ENCODE results near the gene KAT8. TPM values are rescaled to one million over a fixed set of nuclear protein-coding genes. Genes with fewer than 3 reads are reported as not detected.

The KAT8 gene
- total and polyA plus RNA-seq, 9 of the 15 experiments (the other 6 are each of a cell fraction or from before 2014, with no cell fraction given) = 10.0 to 98.5 (median 76.4) TPM

DNA sequence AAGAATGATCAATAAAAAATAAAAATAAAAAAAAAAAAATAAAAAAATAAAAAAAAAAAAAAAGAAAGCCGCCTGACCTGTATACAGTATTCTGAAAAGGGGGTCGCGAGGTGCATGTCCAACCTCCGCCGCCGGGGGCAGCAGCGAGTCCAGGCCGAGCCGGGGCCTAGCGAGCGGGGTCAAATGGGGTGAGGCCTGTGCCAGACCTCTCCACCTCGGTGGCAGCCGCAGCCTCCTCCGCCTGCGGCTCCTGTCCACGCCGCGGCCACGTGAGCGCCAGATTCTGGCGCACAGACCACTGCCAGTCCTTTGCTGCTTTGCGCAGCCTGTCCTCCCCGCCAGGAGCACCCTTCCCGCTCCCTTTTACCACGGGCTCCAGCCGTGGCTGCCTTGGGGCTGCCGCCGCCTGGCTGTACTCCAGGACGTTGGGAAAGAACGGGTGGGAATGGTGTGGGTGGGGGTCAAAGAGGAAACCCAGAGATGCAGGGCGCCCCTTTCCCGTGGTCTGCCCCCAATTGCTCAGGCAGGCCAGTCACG lies 11.7 kb upstream of the KAT8 start (continued):
- TF ChIP-seq RCOR1 (IDR thresholded peaks at IDR 0.05; ENCODE audit: borderline replicate concordance in 1 of 2, low read depth in 2 of 2, low read length in 2 of 2) = peak in 1 of 2 experiments; percentile 83; a peak in 2 of 4 replicates
- peak; percentile 83; the same call in 1 of the 2 replicates for TF ChIP-seq JUN (IDR thresholded peaks at IDR 0.05; ENCODE audit: borderline replicate concordance, low read depth, low read length)
- TF ChIP-seq JUN (CRISPR knock-in tag; IDR thresholded peaks at IDR 0.05; ENCODE audit: borderline replicate concordance) = no peak
- TF ChIP-seq RBM15 (IDR thresholded peaks at IDR 0.05; ENCODE audit: insufficient read depth, low read length) = no peak
- TF ChIP-seq NFE2L1 (tag; IDR thresholded peaks at IDR 0.05; ENCODE audit: borderline replicate concordance, low read depth) = no peak
- TF ChIP-seq, protein P1, sequence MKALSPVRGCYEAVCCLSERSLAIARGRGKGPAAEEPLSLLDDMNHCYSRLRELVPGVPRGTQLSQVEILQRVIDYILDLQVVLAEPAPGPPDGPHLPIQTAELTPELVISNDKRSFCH (CRISPR knock-in tag; IDR thresholded peaks at IDR 0.05) = no peak
- TF ChIP-seq, protein P1 (tag; IDR thresholded peaks at IDR 0.05) = peak; percentile 38; the same call in 1 of the 2 replicates
- TF ChIP-seq, protein P2, sequence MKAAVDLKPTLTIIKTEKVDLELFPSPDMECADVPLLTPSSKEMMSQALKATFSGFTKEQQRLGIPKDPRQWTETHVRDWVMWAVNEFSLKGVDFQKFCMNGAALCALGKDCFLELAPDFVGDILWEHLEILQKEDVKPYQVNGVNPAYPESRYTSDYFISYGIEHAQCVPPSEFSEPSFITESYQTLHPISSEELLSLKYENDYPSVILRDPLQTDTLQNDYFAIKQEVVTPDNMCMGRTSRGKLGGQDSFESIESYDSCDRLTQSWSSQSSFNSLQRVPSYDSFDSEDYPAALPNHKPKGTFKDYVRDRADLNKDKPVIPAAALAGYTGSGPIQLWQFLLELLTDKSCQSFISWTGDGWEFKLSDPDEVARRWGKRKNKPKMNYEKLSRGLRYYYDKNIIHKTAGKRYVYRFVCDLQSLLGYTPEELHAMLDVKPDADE (conservative IDR thresholded peaks at IDR 0.05; ENCODE audit: control insufficient read depth, low read depth, low read length) = no peak; the same call in 1 of the 2 replicates
- TF ChIP-seq RNF2 (IDR thresholded peaks at IDR 0.05) = peak; percentile 78; the same call in 1 of the 2 replicates
- TF ChIP-seq HNRNPK (IDR thresholded peaks at IDR 0.05; ENCODE audit: low read depth, low read length, poor library complexity, severe bottlenecking) = no peak
- peak; percentile 73 to 79 for TF ChIP-seq NRF1 (conservative IDR thresholded peaks at IDR 0.05 in 1 of 2, IDR thresholded peaks at IDR 0.05 in 1 of 2)
- TF ChIP-seq SIRT6 (IDR thresholded peaks at IDR 0.05; ENCODE audit: low read depth, low read length) = no peak
- no peak for TF ChIP-seq ETS2 (tag; IDR thresholded peaks at IDR 0.05; ENCODE audit: borderline replicate concordance, poor library complexity, severe bottlenecking)
- 0 out of 2 replicates have a peak, but pooled peaks have one; percentile 19 for TF ChIP-seq PTBP1 (IDR thresholded peaks at IDR 0.05; ENCODE audit: low read depth, low read length)
- TF ChIP-seq ZKSCAN1 (IDR thresholded peaks at IDR 0.05; ENCODE audit: low read depth, low read length) = peak; percentile 92
- no peak for TF ChIP-seq CSDE1 (IDR thresholded peaks at IDR 0.05)
- no peak for TF ChIP-seq COPS2 (conservative IDR thresholded peaks at IDR 0.05)
- peak; percentile 70 for TF ChIP-seq DMBX1 (CRISPR knock-in tag; IDR thresholded peaks at IDR 0.05; ENCODE audit: borderline replicate concordance)
- TF ChIP-seq RAD21 (CRISPR knock-in tag; conservative IDR thresholded peaks at IDR 0.05 in 1 of 2, IDR thresholded peaks at IDR 0.05 in 1 of 2) = peak; percentile 38 to 47; a peak in 3 of 4 replicates
- TF ChIP-seq ZNF212 (CRISPR knock-in tag; IDR thresholded peaks at IDR 0.05) = no peak
- TF ChIP-seq, protein P3, sequence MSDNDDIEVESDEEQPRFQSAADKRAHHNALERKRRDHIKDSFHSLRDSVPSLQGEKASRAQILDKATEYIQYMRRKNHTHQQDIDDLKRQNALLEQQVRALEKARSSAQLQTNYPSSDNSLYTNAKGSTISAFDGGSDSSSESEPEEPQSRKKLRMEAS (CRISPR knock-in tag; IDR thresholded peaks at IDR 0.05) = peak; percentile 87
- 0 out of 2 replicates have a peak, but pooled peaks have one; percentile 44 for TF ChIP-seq ZNF583 (CRISPR knock-in tag; IDR thresholded peaks at IDR 0.05)
- TF ChIP-seq FIP1L1 (IDR thresholded peaks at IDR 0.05; ENCODE audit: low read depth, low read length, poor library complexity, severe bottlenecking) = peak; percentile 73
- TF ChIP-seq, protein P4, sequence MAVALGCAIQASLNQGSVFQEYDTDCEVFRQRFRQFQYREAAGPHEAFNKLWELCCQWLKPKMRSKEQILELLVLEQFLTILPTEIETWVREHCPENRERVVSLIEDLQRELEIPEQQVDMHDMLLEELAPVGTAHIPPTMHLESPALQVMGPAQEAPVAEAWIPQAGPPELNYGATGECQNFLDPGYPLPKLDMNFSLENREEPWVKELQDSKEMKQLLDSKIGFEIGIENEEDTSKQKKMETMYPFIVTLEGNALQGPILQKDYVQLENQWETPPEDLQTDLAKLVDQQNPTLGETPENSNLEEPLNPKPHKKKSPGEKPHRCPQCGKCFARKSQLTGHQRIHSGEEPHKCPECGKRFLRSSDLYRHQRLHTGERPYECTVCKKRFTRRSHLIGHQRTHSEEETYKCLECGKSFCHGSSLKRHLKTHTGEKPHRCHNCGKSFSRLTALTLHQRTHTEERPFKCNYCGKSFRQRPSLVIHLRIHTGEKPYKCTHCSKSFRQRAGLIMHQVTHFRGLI (CRISPR knock-in tag; IDR thresholded peaks at IDR 0.05) = no peak
- peak in 1 of 2 experiments; percentile 82; a peak in 2 of 4 replicates for TF ChIP-seq HDAC1 (IDR thresholded peaks at IDR 0.05)
